ENCODE data around the gene JMJD7.

Gene JMJD7

GRCh38 chr15:41850482-41851166 lies 22.7 kb downstream of the JMJD7 start:
- Histone ChIP-seq H3K9me3 (ENCODE audit: low read length) (no peaks in the 10 kb centered on the region), H3K79me2 (ENCODE audit: insufficient read depth, low read length) (no peaks in the 10 kb centered on the region), H3K4me3 (ENCODE audit: low read depth, low read length, poor library complexity, severe bottlenecking) (no peak overlapping the region), H3K9me2 (ENCODE audit: low read depth, low read length) (no peaks in the 10 kb centered on the region), H4K20me1 (ENCODE audit: insufficient read depth, low read length) (no peaks in the 10 kb centered on the region), H2AFZ (ENCODE audit: low read length) (no peak overlapping the region), H3K36me3 (ENCODE audit: insufficient read depth, low read length) (peaks cover 7% of the 10 kb centered on the region), H3K27ac (ENCODE audit: low read depth, low read length, poor library complexity, severe bottlenecking) (no peak overlapping the region), H3K4me2 (ENCODE audit: low read length) (no peak overlapping the region), H3K9ac (ENCODE audit: low read length) (no peak overlapping the region), H3K4me1 (ENCODE audit: insufficient read depth, low read length, severe bottlenecking) (no peaks in the 10 kb centered on the region), H3K27me3 (ENCODE audit: insufficient read depth, low read length) (0 out of 2 replicates have a peak, but pooled peaks cover 6% of the 10 kb centered on the region), H3F3A (ENCODE audit: insufficient read depth, low read length) (no peaks in the 10 kb centered on the region)
- TF ChIP-seq, protein P1, sequence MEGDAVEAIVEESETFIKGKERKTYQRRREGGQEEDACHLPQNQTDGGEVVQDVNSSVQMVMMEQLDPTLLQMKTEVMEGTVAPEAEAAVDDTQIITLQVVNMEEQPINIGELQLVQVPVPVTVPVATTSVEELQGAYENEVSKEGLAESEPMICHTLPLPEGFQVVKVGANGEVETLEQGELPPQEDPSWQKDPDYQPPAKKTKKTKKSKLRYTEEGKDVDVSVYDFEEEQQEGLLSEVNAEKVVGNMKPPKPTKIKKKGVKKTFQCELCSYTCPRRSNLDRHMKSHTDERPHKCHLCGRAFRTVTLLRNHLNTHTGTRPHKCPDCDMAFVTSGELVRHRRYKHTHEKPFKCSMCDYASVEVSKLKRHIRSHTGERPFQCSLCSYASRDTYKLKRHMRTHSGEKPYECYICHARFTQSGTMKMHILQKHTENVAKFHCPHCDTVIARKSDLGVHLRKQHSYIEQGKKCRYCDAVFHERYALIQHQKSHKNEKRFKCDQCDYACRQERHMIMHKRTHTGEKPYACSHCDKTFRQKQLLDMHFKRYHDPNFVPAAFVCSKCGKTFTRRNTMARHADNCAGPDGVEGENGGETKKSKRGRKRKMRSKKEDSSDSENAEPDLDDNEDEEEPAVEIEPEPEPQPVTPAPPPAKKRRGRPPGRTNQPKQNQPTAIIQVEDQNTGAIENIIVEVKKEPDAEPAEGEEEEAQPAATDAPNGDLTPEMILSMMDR (IDR thresholded peaks at IDR 0.05; ENCODE audit: low read length) = no peak
- TF ChIP-seq EZH2 (IDR thresholded peaks at IDR 0.05; ENCODE audit: borderline replicate concordance, low read length) = no peak

GRCh38 chr15:41851167-41851523 lies 23.3 kb downstream of the JMJD7 start:
- Histone ChIP-seq H3K9ac (ENCODE audit: low read length) (no peak overlapping the region), H3K27me3 (ENCODE audit: insufficient read depth, low read length) (0 out of 2 replicates have a peak, but pooled peaks cover 6% of the 10 kb centered on the region)

GRCh38 chr15:41851755-41852370 lies 24.0 kb downstream of the JMJD7 start:
- H3K79me2 ChIP-seq (ENCODE audit: insufficient read depth, low read length) = no peaks in the 10 kb centered on the region
- H3K4me1 ChIP-seq (ENCODE audit: insufficient read depth, low read length, severe bottlenecking) = no peaks in the 10 kb centered on the region
- no peaks in the 10 kb centered on the region for H3F3A ChIP-seq (ENCODE audit: insufficient read depth, low read length)
- H3K9me2 ChIP-seq (ENCODE audit: low read depth, low read length) = no peaks in the 10 kb centered on the region
- no peaks in the 10 kb centered on the region for H3K9me3 ChIP-seq (ENCODE audit: low read length)
- 0 out of 2 replicates have a peak, but pooled peaks cover 6% of the 10 kb centered on the region for H3K27me3 ChIP-seq (ENCODE audit: insufficient read depth, low read length)
- no peak overlapping the region for H3K27ac ChIP-seq (ENCODE audit: low read depth, low read length, poor library complexity, severe bottlenecking)
- no peak overlapping the region for H3K4me2 ChIP-seq (ENCODE audit: low read length)
- TF ChIP-seq, protein P1 (IDR thresholded peaks at IDR 0.05; ENCODE audit: low read length) = no peak
- H2AFZ ChIP-seq (ENCODE audit: low read length) = no peak overlapping the region
- no peak overlapping the region for H3K9ac ChIP-seq (ENCODE audit: low read length)
- peaks cover 7% of the 10 kb centered on the region for H3K36me3 ChIP-seq (ENCODE audit: insufficient read depth, low read length)
- no peak overlapping the region for H3K4me3 ChIP-seq (ENCODE audit: low read depth, low read length, poor library complexity, severe bottlenecking)
- H4K20me1 ChIP-seq (ENCODE audit: insufficient read depth, low read length) = no peaks in the 10 kb centered on the region

More at GRCh38 chr15:41851167-41851523, 23.3 kb downstream of the JMJD7 start:
- Histone ChIP-seq H3K36me3 (ENCODE audit: insufficient read depth, low read length) (peaks cover 7% of the 10 kb centered on the region), H4K20me1 (ENCODE audit: insufficient read depth, low read length) (no peaks in the 10 kb centered on the region), H3K4me1 (ENCODE audit: insufficient read depth, low read length, severe bottlenecking) (no peaks in the 10 kb centered on the region), H3K4me3 (ENCODE audit: low read depth, low read length, poor library complexity, severe bottlenecking) (no peak overlapping the region), H3K9me2 (ENCODE audit: low read depth, low read length) (no peaks in the 10 kb centered on the region), H3K9me3 (ENCODE audit: low read length) (no peaks in the 10 kb centered on the region), H3K4me2 (ENCODE audit: low read length) (no peak overlapping the region), H3F3A (ENCODE audit: insufficient read depth, low read length) (no peaks in the 10 kb centered on the region), H2AFZ (ENCODE audit: low read length) (no peak overlapping the region), H3K79me2 (ENCODE audit: insufficient read depth, low read length) (no peaks in the 10 kb centered on the region), H3K27ac (ENCODE audit: low read depth, low read length, poor library complexity, severe bottlenecking) (no peak overlapping the region)
- TF ChIP-seq, protein P1 (IDR thresholded peaks at IDR 0.05; ENCODE audit: low read length) = no peak
- TF ChIP-seq EZH2 (IDR thresholded peaks at IDR 0.05; ENCODE audit: borderline replicate concordance, low read length) = no peak
